Effector memory CD4-positive, alpha-beta T cell (primary cell): ENCODE measurements around the gene AGPAT1.

Source experiments
- DNase-seq, 3 donors: peaks; one replicate each; pipeline ENCODE4 v3.0.0-alpha.2; 2020
- H3K27ac ChIP-seq: 2 replicates; pipeline ENCODE4 v1.7.0; 2013; ENCODE audit warnings: mild to moderate bottlenecking, low read length, moderate library complexity; ENCODE audit not compliant: insufficient read depth, poor library complexity, severe bottlenecking
- H3K27me3 ChIP-seq: replicated peaks from 2 replicates; pipeline ENCODE4 v1.7.0; 2013; ENCODE audit warnings: mild to moderate bottlenecking, low read length; ENCODE audit not compliant: insufficient read depth, control insufficient read depth, poor library complexity, severe bottlenecking
- H3K36me3 ChIP-seq: 2 replicates; pipeline ENCODE4 v1.7.0; 2013; ENCODE audit warnings: mild to moderate bottlenecking, low read length, moderate library complexity; ENCODE audit not compliant: control insufficient read depth, insufficient read depth
- H3K4me1 ChIP-seq: 2 replicates; pipeline ENCODE4 v1.7.0; 2013; ENCODE audit warnings: low read length, mild to moderate bottlenecking; ENCODE audit not compliant: control insufficient read depth, insufficient read depth, poor library complexity, severe bottlenecking
- H3K4me3 ChIP-seq: 2 replicates; pipeline ENCODE4 v1.7.0; 2013; ENCODE audit warnings: low read length, low read depth, mild to moderate bottlenecking; ENCODE audit not compliant: insufficient read depth, poor library complexity, severe bottlenecking
- H3K9me3 ChIP-seq: 2 replicates; pipeline ENCODE4 v1.7.0; 2013; ENCODE audit warnings: mild to moderate bottlenecking, low read length, moderate library complexity; ENCODE audit not compliant: control insufficient read depth

AGPAT1 gene

DNA sequence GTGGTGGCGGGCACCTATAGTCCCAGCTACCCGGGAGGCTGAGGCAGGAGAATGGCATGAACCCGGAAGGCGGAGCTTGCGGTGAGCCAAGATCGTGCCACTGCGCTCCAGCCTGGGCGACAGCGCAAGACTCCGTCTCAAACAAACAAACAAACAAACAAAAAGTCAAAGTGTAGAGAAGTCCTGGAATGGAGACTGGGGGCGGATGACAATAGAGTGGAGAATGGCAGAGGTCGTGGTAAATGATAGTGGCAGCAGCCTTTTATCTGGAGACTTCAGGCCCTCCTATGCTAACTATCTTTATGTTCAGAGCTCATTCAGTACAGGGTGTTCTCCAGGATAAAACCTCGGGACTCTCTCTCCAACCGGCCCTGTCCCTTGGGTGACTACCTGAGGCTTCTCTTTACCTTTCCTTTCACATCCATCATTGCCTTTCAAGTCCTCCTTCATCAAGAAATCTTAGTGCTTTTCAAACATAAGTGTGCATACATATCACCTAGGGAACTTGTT lies 44.4 kb downstream of the AGPAT1 start:
- Histone ChIP-seq H3K9me3 (no peaks in the 10 kb centered on the region), H3K27me3 (no peaks in the 10 kb centered on the region), H3K27ac (no peak overlapping the region), H3K4me3 (no peak overlapping the region), H3K36me3 (no peaks in the 10 kb centered on the region), H3K4me1 (peaks cover 23% of the 10 kb centered on the region)
- no peak for DNase-seq

GRCh38 chr6:32129297-32130088 lies 46.4 kb downstream of the AGPAT1 start:
- peak overlapping the region; percentile 72 for H3K4me3 ChIP-seq
- peaks cover 23% of the 10 kb centered on the region for H3K4me1 ChIP-seq
- H3K27me3 ChIP-seq, result no peaks in the 10 kb centered on the region
- H3K36me3 ChIP-seq, result peaks cover 7% of the 10 kb centered on the region
- H3K9me3 ChIP-seq, result no peaks in the 10 kb centered on the region
- no peak for DNase-seq
- peak overlapping the region; percentile 82 for H3K27ac ChIP-seq

GRCh38 chr6:32128751-32129296 lies 47.1 kb downstream of the AGPAT1 start:
- Histone ChIP-seq H3K27ac (peak overlapping the region; percentile 4), H3K27me3 (no peaks in the 10 kb centered on the region), H3K9me3 (no peaks in the 10 kb centered on the region), H3K36me3 (peaks cover 14% of the 10 kb centered on the region), H3K4me3 (no peak overlapping the region), H3K4me1 (peaks cover 23% of the 10 kb centered on the region)
- no peak for DNase-seq

GRCh38 chr6:32127717-32128592 lies 47.9 kb downstream of the AGPAT1 start, which contains the start of gene ATF6B:
TSS of gene ATF6B (minus strand) at chr6:32128246. CDS start at chr6:32128207, 39 bp downstream.
- Histone ChIP-seq H3K27ac (peak within 1 kb of the TSS; percentile 82), H3K9me3 (no peaks in the 10 kb centered on the region), H3K4me3 (peak within 1 kb of the TSS; percentile 94), H3K4me1 (peaks cover 23% of the 10 kb centered on the region), H3K36me3 (peaks cover 18% of the 10 kb centered on the region), H3K27me3 (no peaks in the 10 kb centered on the region)
- peak; percentile 95 to 98 (median 96) for DNase-seq

- Histone ChIP-seq H3K9me3 (no peaks in the 10 kb centered on the region), H3K27ac (peak overlapping the region; percentile 82), H3K36me3 (peaks cover 18% of the 10 kb centered on the region), H3K4me3 (peak overlapping the region; percentile 94), H3K4me1 (peaks cover 23% of the 10 kb centered on the region), H3K27me3 (no peaks in the 10 kb centered on the region)
- no peak for DNase-seq
These were observed 48.5 kb downstream of the AGPAT1 start for GRCh38 chr6:32127409-32127716.

- no peaks in the 10 kb centered on the region for H3K9me3 ChIP-seq
- peaks cover 21% of the 10 kb centered on the region for H3K36me3 ChIP-seq
- peaks cover 23% of the 10 kb centered on the region for H3K4me1 ChIP-seq
- no peak overlapping the region for H3K4me3 ChIP-seq
- peak overlapping the region; percentile 82 for H3K27ac ChIP-seq
- no peaks in the 10 kb centered on the region for H3K27me3 ChIP-seq
- no peak for DNase-seq
These were observed 49.0 kb downstream of the AGPAT1 start for GRCh38 chr6:32126880-32127279.

DNA sequence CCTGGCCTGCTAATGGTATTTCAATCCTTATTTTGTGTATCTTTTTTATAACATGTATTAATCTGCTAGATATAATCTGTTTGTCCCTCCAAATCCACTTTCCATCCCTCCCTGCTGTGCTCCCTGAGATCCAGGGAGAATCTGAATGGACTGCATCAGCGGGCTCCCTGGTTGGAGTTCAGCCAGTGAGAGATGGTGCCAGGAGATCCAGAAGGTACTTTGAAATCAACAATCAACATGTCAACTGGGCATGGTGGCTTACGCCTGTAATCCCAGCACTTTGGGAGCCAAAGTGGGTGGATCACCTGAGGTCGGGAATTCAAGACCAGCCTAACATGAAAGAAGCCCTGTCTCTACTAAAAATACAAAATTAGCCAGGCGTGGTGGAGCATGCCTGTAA lies 52.2 kb downstream of the AGPAT1 start:
- Histone ChIP-seq H3K27ac (no peak overlapping the region), H3K4me1 (peaks cover 12% of the 10 kb centered on the region), H3K36me3 (peaks cover 46% of the 10 kb centered on the region), H3K27me3 (no peaks in the 10 kb centered on the region), H3K4me3 (no peak overlapping the region), H3K9me3 (no peaks in the 10 kb centered on the region)
- DNase-seq, result no peak

DNA sequence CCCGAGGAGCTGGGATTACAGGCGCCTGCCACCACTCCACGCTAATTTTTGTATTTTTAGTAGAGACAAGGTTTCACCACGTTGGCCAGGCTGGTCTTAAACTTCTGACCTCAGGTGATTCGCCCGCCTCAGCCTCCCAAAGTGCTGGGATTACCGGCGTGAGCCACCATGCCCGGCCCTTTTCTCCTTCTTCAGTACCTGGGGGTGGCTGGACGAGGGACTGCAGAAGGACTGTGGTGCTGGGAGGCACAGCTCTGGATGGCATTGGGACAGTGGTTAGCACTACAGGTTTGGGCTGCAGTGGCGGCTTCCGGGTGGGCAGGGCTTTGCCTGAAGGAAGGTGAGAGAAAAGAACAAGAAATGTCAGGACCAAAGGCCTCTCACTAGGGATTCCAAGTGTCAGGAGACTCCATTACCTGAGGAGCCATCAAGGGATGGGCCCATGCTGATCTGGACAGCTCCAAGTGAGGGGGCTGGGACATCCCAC lies 55.3 kb downstream of the AGPAT1 start:
- no peak for DNase-seq
- H3K9me3 ChIP-seq, result no peaks in the 10 kb centered on the region
- H3K36me3 ChIP-seq, result peaks cover 69% of the 10 kb centered on the region
- H3K4me3 ChIP-seq, result no peak overlapping the region
- H3K4me1 ChIP-seq, result no peaks in the 10 kb centered on the region
- no peak overlapping the region for H3K27ac ChIP-seq
- no peaks in the 10 kb centered on the region for H3K27me3 ChIP-seq

- Histone ChIP-seq H3K36me3 (peaks cover 65% of the 10 kb centered on the region), H3K27ac (no peak overlapping the region), H3K4me1 (no peaks in the 10 kb centered on the region), H3K9me3 (no peaks in the 10 kb centered on the region), H3K4me3 (no peak overlapping the region), H3K27me3 (no peaks in the 10 kb centered on the region)
- peak; percentile 33 to 48 (median 37) for DNase-seq
These were observed 56.9 kb downstream of the AGPAT1 start for GRCh38 chr6:32118782-32119628.
